ENCODE data around the gene TEC.

The TEC gene

DNA sequence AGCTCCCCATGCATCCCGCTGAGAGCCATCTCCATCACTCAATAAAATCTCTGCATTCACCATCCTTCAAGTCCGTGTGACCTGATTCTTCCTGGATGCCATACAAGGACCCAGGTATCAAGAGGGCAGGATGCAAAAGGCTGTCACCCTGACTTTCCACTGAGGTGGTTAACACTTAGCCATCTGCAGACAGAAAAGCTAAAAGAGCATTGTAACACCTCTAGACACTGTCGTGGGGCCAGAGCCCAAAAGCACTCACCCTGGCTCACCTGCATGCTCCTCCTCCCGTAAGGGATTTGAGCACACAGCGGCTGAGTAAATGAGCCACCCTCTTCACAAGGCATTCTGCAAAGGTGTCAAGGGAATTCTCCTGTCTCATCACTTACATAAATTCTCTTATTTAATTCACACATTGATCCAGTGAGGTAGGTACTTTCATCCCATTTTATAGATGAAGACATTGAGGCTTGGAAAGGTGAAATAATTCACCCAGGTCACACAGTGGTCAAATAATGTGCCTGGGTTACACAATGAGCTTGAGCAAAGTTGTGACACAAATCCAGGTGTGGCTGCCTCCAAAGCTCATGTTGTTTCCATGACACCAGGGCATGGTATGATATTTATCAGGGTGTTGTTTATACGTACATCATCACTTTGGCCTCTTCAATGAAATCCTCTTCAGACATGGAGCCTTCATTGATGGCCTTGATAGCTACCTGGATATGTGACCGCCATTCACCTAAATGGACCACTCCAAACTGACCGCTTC is 183.6 kb downstream of the TEC start:
- no peak for DNase-seq

Data from anterior cingulate cortex (tissue), 58 donors.